DND-41 (cell line): Measurements from ENCODE around the gene PLEK.
A peak's percentile ranks its signal among the peaks of the same experiment; 100 is the strongest.

Experiments
- ATAC-seq: fragments of 200-7000 bp; cut with Tn5 transposase; 3 replicates; pipeline ENCODE4 v1.9.1; 2021; ENCODE audit warnings: low read depth; ENCODE audit not compliant: insufficient read depth
- DNase-seq: peaks from one replicate; pipeline ENCODE4 v3.0.0-alpha.2; 2020
- H2AFZ ChIP-seq: 2 replicates; pipeline ENCODE4 v1.6.0; 2012; ENCODE audit warnings: low read depth, low read length
- H3K27ac ChIP-seq: 2 replicates; pipeline ENCODE4 v1.5.1; 2012; ENCODE audit warnings: low read length, inconsistent platforms
- H3K27me3 ChIP-seq: fragments of 200-600 bp; sonication (generic); 2 replicates; pipeline ENCODE4 v1.6.0; 2012; ENCODE audit warnings: low read length, mild to moderate bottlenecking, inconsistent platforms; ENCODE audit not compliant: insufficient read depth, poor library complexity
- H3K36me3 ChIP-seq: 2 replicates; pipeline ENCODE4 v1.5.1; 2012; ENCODE audit warnings: low read length, inconsistent platforms; ENCODE audit not compliant: insufficient read depth
- H3K4me1 ChIP-seq: 2 replicates; pipeline ENCODE4 v1.5.1; 2012; ENCODE audit warnings: mild to moderate bottlenecking, low read length; ENCODE audit not compliant: insufficient read depth
- H3K4me2 ChIP-seq: 2 replicates; pipeline ENCODE4 v1.6.0; 2012; ENCODE audit warnings: mild to moderate bottlenecking, moderate library complexity, low read length, inconsistent platforms; ENCODE audit not compliant: insufficient read depth
- H3K4me3 ChIP-seq, 2 experiments: fragments of 200-600 bp in 1 of 2; shearing (Covaris generic) in 1 of 2; 2 replicates each; pipeline ENCODE4 v1.5.1; 2012 to 2016; ENCODE audit warnings: inconsistent platforms in 2 of 2, low read length in 2 of 2, mild to moderate bottlenecking in 2 of 2, low read depth in 1 of 2, moderate library complexity in 1 of 2
- H3K79me2 ChIP-seq: 2 replicates; pipeline ENCODE4 v1.6.0; 2012; ENCODE audit warnings: low read length, inconsistent platforms; ENCODE audit not compliant: insufficient read depth
- H3K9ac ChIP-seq: 2 replicates; pipeline ENCODE4 v1.6.0; 2012; ENCODE audit warnings: low read depth, mild to moderate bottlenecking, inconsistent platforms, low read length, moderate library complexity
- H3K9me3 ChIP-seq: 2 replicates; pipeline ENCODE4 v1.5.1; 2012; ENCODE audit warnings: low read length, moderate library complexity, mild to moderate bottlenecking, inconsistent platforms; ENCODE audit not compliant: insufficient read depth, severe bottlenecking
- H4K20me1 ChIP-seq: 2 replicates; pipeline ENCODE4 v1.6.0; 2012; ENCODE audit warnings: low read length; ENCODE audit not compliant: insufficient read depth
- CTCF ChIP-seq: IDR thresholded peaks from 2 replicates; pipeline ENCODE4 v1.5.1; 2012; ENCODE audit warnings: borderline replicate concordance, low read length, moderate library complexity, mild to moderate bottlenecking; ENCODE audit not compliant: poor library complexity, severe bottlenecking; ENCODE audit errors: extremely low read depth
- EZH2 ChIP-seq: IDR thresholded peaks from 3 replicates; pipeline ENCODE4 v1.6.1; 2012; ENCODE audit warnings: borderline replicate concordance, low read depth, mild to moderate bottlenecking, moderate library complexity, low read length, inconsistent platforms; ENCODE audit not compliant: severe bottlenecking

Gene PLEK

GRCh38 chr2:68416081-68416675, 51.1 kb downstream of the PLEK start:
- no peak overlapping the region for H3K4me3 ChIP-seq
- no peak overlapping the region for H3K27ac ChIP-seq
- H4K20me1 ChIP-seq = no peaks in the 10 kb centered on the region
- no peak for ATAC-seq
- no peak overlapping the region for H3K4me2 ChIP-seq
- TF ChIP-seq EZH2 (no peak), CTCF (no peak)
- no peak overlapping the region for H3K9ac ChIP-seq
- H3K9me3 ChIP-seq = no peaks in the 10 kb centered on the region
- no peaks in the 10 kb centered on the region for H3K79me2 ChIP-seq
- peaks cover 35% of the 10 kb centered on the region for H3K4me1 ChIP-seq
- no peak overlapping the region for H2AFZ ChIP-seq
- DNase-seq = no peak
- H3K36me3 ChIP-seq = no peaks in the 10 kb centered on the region
- H3K27me3 ChIP-seq = no peaks in the 10 kb centered on the region

GRCh38 chr2:68417926-68418325, 52.8 kb downstream of the PLEK start:
- H3K27me3 ChIP-seq = no peaks in the 10 kb centered on the region
- ATAC-seq (no peak), DNase-seq (no peak)
- no peak overlapping the region for H3K4me3 ChIP-seq
- no peaks in the 10 kb centered on the region for H3K36me3 ChIP-seq
- no peak overlapping the region for H3K27ac ChIP-seq
- peaks cover 35% of the 10 kb centered on the region for H3K4me1 ChIP-seq
- no peaks in the 10 kb centered on the region for H4K20me1 ChIP-seq
- TF ChIP-seq CTCF = no peak
- TF ChIP-seq EZH2 = no peak
- no peak overlapping the region for H3K9ac ChIP-seq
- H3K9me3 ChIP-seq = no peaks in the 10 kb centered on the region
- no peaks in the 10 kb centered on the region for H3K79me2 ChIP-seq
- H2AFZ ChIP-seq = peak overlapping the region; percentile 29; the same call in 1 of the 2 replicates
- no peak overlapping the region for H3K4me2 ChIP-seq

- no peak for ATAC-seq
- Histone ChIP-seq H3K4me3 (no peak overlapping the region), H3K27ac (peak overlapping the region; percentile 46), H3K4me2 (no peak overlapping the region), H3K79me2 (no peaks in the 10 kb centered on the region), H2AFZ (no peak overlapping the region), H4K20me1 (no peaks in the 10 kb centered on the region), H3K27me3 (no peaks in the 10 kb centered on the region), H3K9ac (no peak overlapping the region), H3K9me3 (no peaks in the 10 kb centered on the region), H3K4me1 (peaks cover 35% of the 10 kb centered on the region), H3K36me3 (no peaks in the 10 kb centered on the region)
- TF ChIP-seq EZH2 (no peak), CTCF (no peak)
- no peak for DNase-seq
These were observed 53.3 kb downstream of the PLEK start for GRCh38 chr2:68418419-68418818.

DNA sequence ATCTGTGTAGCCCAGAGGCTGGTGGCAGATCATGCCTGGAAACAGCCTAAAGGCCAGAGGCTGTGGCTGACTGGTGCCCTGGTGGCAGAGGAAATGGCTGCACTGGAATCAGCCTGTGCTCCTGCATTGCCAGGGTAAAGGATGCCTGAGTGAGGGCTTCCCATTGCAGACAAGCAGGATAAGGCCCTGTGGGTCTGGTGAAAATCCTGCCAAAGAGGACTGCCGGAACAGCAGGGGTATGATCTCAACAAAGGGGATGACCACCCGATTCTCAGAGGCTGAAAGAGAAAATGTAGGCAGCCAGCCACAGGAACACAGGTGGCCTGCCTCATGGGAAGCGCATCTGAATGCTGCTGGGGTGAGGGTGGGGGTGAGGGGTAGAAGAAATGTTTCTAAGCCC, 53.8 kb downstream of the PLEK start:
- H3K4me3 ChIP-seq = no peak overlapping the region
- H3K36me3 ChIP-seq = no peaks in the 10 kb centered on the region
- no peaks in the 10 kb centered on the region for H4K20me1 ChIP-seq
- H3K27me3 ChIP-seq = no peaks in the 10 kb centered on the region
- peak; percentile 53 for ATAC-seq
- peak; percentile 44 for DNase-seq
- H3K9ac ChIP-seq = no peak overlapping the region
- H3K27ac ChIP-seq = peak overlapping the region; percentile 46
- H3K4me2 ChIP-seq = no peak overlapping the region
- no peak overlapping the region; the same call in 1 of the 2 replicates for H2AFZ ChIP-seq
- H3K4me1 ChIP-seq = peaks cover 35% of the 10 kb centered on the region
- no peaks in the 10 kb centered on the region for H3K9me3 ChIP-seq
- H3K79me2 ChIP-seq = no peaks in the 10 kb centered on the region
- no peak for TF ChIP-seq CTCF
- TF ChIP-seq EZH2 = no peak
